Bronchial epithelial cell (primary cell): ENCODE data around the gene SAFB. TPM values are rescaled to one million over a fixed set of nuclear protein-coding genes. Genes with fewer than 3 reads are reported as not detected.

Experiments
- DNase-seq: peaks from one replicate; pipeline ENCODE4 v3.0.0-alpha.2; 2010; ENCODE audit warnings: low read depth
- FAIRE-seq: peaks from 2 replicates; lab custom pipeline; 2011; peaks lifted over from hg19 to GRCh38; lab: Jason Lieb, UNC
- H3K27me3 ChIP-seq: 2 replicates; pipeline ENCODE4 v1.5.1; 2011; ENCODE audit warnings: low read length; ENCODE audit not compliant: control insufficient read depth, insufficient read depth
- H3K36me3 ChIP-seq: 2 replicates; pipeline ENCODE4 v1.5.1; 2011; ENCODE audit warnings: low read length; ENCODE audit not compliant: control insufficient read depth, insufficient read depth
- H3K4me3 ChIP-seq: 2 replicates; pipeline ENCODE4 v1.5.1; 2011; ENCODE audit warnings: mild to moderate bottlenecking, low read depth, low read length, control low read depth
- CTCF ChIP-seq: IDR thresholded peaks from 2 replicates; pipeline ENCODE4 v1.5.1; 2011; ENCODE audit warnings: mild to moderate bottlenecking, moderate library complexity, low read length, control low read depth, inconsistent platforms; ENCODE audit not compliant: insufficient read depth, severe bottlenecking
- total RNA-seq: library from RNA; depleted of rRNA; stranded (reverse); fragments of >200 nt; gene quantifications from 2 replicates; pipeline ENCODE4 v1.2.1, GENCODE V29; 2014

The SAFB gene
- total RNA-seq, 1 donor from 2014 or later: 44.0 TPM

- H3K36me3 ChIP-seq: peaks cover 28% of the 10 kb centered on the region
- H3K27me3 ChIP-seq: no peaks in the 10 kb centered on the region
- DNase-seq (no peak), FAIRE-seq (no peak)
- H3K4me3 ChIP-seq: no peak overlapping the region
- no peak for TF ChIP-seq CTCF
These were observed 34.4 kb upstream of the SAFB start for GRCh38 chr19:5588441-5588840.

- peaks cover 32% of the 10 kb centered on the region for H3K36me3 ChIP-seq
These were observed 33.8 kb upstream of the SAFB start for GRCh38 chr19:5588906-5589676.

GRCh38 chr19:5590151-5590864 lies 32.6 kb upstream of the SAFB start:
- TF ChIP-seq CTCF: no peak
- Histone ChIP-seq H3K36me3 (peaks cover 39% of the 10 kb centered on the region), H3K27me3 (no peaks in the 10 kb centered on the region), H3K4me3 (no peak overlapping the region)
- DNase-seq (no peak), FAIRE-seq (no peak)

More at GRCh38 chr19:5588906-5589676, 33.8 kb upstream of the SAFB start:
- FAIRE-seq (no peak), DNase-seq (no peak)
- Histone ChIP-seq H3K27me3 (no peaks in the 10 kb centered on the region), H3K4me3 (no peak overlapping the region)
- no peak for TF ChIP-seq CTCF

- H3K4me3 ChIP-seq: no peak overlapping the region
- no peak for TF ChIP-seq CTCF
- peaks cover 42% of the 10 kb centered on the region for H3K36me3 ChIP-seq
- FAIRE-seq (no peak), DNase-seq (no peak)
- no peaks in the 10 kb centered on the region for H3K27me3 ChIP-seq
These were observed 32.1 kb upstream of the SAFB start for GRCh38 chr19:5590865-5591154.

GRCh38 chr19:5591476-5591875 lies 31.4 kb upstream of the SAFB start:
- FAIRE-seq: no peak
- DNase-seq: no peak
- Histone ChIP-seq H3K27me3 (no peaks in the 10 kb centered on the region), H3K36me3 (peaks cover 41% of the 10 kb centered on the region), H3K4me3 (no peak overlapping the region)
- TF ChIP-seq CTCF: no peak
